Body of pancreas (tissue), 4 donors: ENCODE results near the gene KCNIP4. TPM values are rescaled to one million over a fixed set of nuclear protein-coding genes. Genes with fewer than 3 reads are reported as not detected.

ENCODE experiments used
- ATAC-seq: fragments of 150-250 bp; one replicate; pipeline ENCODE4 v1.9.1; 2016
- DNase-seq, 4 donors: peaks; one replicate each; pipeline ENCODE4 v3.0.0-alpha.2; 2019
- H3K27ac ChIP-seq, 4 donors: fragments of 200-600 bp; sonication (generic); 1 replicate in 3 of 4; 2 replicates in 1 of 4; pipeline versions ENCODE4 v1.5.1 to v1.6.1; 2016 to 2019; ENCODE audit warnings: mild to moderate bottlenecking in 1 of 4, mixed read lengths in 1 of 4, moderate library complexity in 1 of 4
- H3K27me3 ChIP-seq, 2 donors: fragments of 200-600 bp; sonication (generic); one replicate each; pipeline ENCODE4 v1.6.0; 2016; ENCODE audit warnings: mild to moderate bottlenecking in 1 of 2
- H3K36me3 ChIP-seq, 2 donors: fragments of 200-600 bp; sonication (generic); replicated peaks in 1 of 2; 2 replicates each; pipeline ENCODE4 v1.5.1; 2016; ENCODE audit warnings: low read depth in 2 of 2; ENCODE audit not compliant: insufficient read depth in 1 of 2
- H3K4me1 ChIP-seq: fragments of 200-600 bp; sonication (generic); one replicate; pipeline ENCODE4 v1.6.0; 2016
- H3K4me3 ChIP-seq, 2 donors: fragments of 200-600 bp; sonication (generic); 1 replicate in 1 of 2; 2 replicates in 1 of 2; pipeline ENCODE4 v1.5.1; 2016 to 2019
- H3K9me3 ChIP-seq, 3 donors: fragments of 200-600 bp; sonication (generic); 1 replicate in 2 of 3; 2 replicates in 1 of 3; pipeline ENCODE4 v1.5.1; 2016
- CTCF ChIP-seq, 7 experiments: fragments of 450-650 bp in 4 of 7; fragments of 200-600 bp in 3 of 7; sonication (generic) in 3 of 7; IDR thresholded peaks; one replicate each; pipeline ENCODE4 v1.5.1; 2016 to 2019; ENCODE audit warnings: antibody characterized with exemption in 7 of 7
- POLR2A ChIP-seq, 3 donors: fragments of 450-650 bp; IDR thresholded peaks; one replicate each; pipeline ENCODE4 v1.6.1; 2016; ENCODE audit warnings: antibody characterized with exemption in 3 of 3, mild to moderate bottlenecking in 2 of 3
- WGBS, 2 donors: methylation state at CpG; one replicate each; pipeline ENCODE4 v1.1.5; 2017; 5-methylcytosine and 5-hydroxymethylcytosine counted together
- intact Hi-C: fragments of 100-400 bp; cut with DNase I; formaldehyde crosslinking; loops from one replicate; pipeline ENCODE4 v1.15.1; 2023
- total RNA-seq, 2 donors: library from RNA; depleted of rRNA; stranded (reverse); fragments of >200 nt; gene quantifications; one replicate each; pipeline ENCODE4 v1.1.0, GENCODE V29; 2016

Gene KCNIP4
- total RNA-seq, 2 donors from 2014 or later, result not detected

GRCh38 chr4:21198683-21199082 is 749.9 kb downstream of the KCNIP4 start:
- WGBS, 2 donors, result 84 to 93% methylated on average over 4 of the region's 4 CpGs
- intact Hi-C loops, result no loop called here
- TF ChIP-seq POLR2A (IDR thresholded peaks at IDR 0.05) (no peak), CTCF (IDR thresholded peaks at IDR 0.05) (no peak)
- DNase-seq (no peak), ATAC-seq (no peak)
- no peak overlapping the region for H3K4me3 ChIP-seq
- H3K27me3 ChIP-seq, result no peaks in the 10 kb centered on the region
- no peak overlapping the region for H3K27ac ChIP-seq
- no peaks in the 10 kb centered on the region for H3K4me1 ChIP-seq
- no peaks in the 10 kb centered on the region for H3K36me3 ChIP-seq
- H3K9me3 ChIP-seq, result no peaks in the 10 kb centered on the region

GRCh38 chr4:21195682-21196081 is 752.9 kb downstream of the KCNIP4 start:
- Histone ChIP-seq H3K27ac (no peak overlapping the region), H3K27me3 (no peaks in the 10 kb centered on the region), H3K36me3 (no peaks in the 10 kb centered on the region), H3K4me3 (no peak overlapping the region), H3K4me1 (no peaks in the 10 kb centered on the region), H3K9me3 (no peaks in the 10 kb centered on the region)
- DNase-seq, result no peak
- intact Hi-C loops, result no loop called here
- no peak for TF ChIP-seq POLR2A (IDR thresholded peaks at IDR 0.05)
- no peak for TF ChIP-seq CTCF (IDR thresholded peaks at IDR 0.05)
- WGBS, 2 donors, result 76 to 80% methylated on average over 6 of the region's 6 CpGs
- ATAC-seq, result no peak

DNA sequence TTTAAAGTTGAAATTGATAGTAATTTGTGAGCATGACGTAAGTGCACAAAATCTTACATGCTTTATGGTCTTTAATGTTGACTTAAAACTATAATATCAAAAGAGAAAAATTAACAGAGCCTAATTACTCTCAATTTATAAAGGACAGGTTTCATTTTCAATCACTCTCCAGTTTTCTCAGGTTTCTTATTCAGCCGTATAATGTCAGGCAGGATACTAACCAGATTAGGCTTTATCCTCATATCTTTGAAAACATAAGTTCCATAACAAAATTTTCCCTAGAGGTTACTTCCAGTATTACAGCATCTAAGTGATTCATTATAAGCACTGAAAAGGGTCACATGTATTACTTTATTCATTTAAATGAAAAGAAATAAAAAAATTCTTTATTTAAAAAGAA is 756.2 kb downstream of the KCNIP4 start:
- 81 to 88% methylated on average over 2 of the region's 2 CpGs for WGBS, 2 donors
- Histone ChIP-seq H3K4me1 (no peaks in the 10 kb centered on the region), H3K36me3 (no peaks in the 10 kb centered on the region), H3K9me3 (no peaks in the 10 kb centered on the region), H3K27ac (no peak overlapping the region), H3K27me3 (no peaks in the 10 kb centered on the region), H3K4me3 (no peak overlapping the region)
- no peak for TF ChIP-seq CTCF (IDR thresholded peaks at IDR 0.05)
- TF ChIP-seq POLR2A (IDR thresholded peaks at IDR 0.05), result no peak
- ATAC-seq, result no peak
- intact Hi-C loops, result no loop called here
- no peak for DNase-seq

DNA sequence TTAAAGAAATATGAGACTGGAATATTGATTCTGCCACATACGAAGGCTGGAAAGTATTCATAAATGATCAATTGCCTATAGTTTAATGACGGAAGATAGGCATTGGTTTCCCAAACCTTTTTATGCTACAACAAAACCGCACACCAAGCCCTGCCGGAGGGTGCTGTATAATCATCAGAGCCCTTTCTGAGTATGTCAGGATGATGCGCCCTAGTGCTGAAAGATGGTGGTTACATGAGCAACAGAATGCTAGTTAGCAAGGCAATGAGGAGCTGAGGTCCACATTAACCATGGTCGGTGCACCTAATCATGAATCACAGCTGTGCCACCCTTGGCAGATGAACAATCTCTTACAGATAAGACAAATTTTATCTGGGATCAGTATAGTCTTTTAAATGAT is 757.3 kb downstream of the KCNIP4 start:
- Histone ChIP-seq H3K4me3 (no peak overlapping the region), H3K9me3 (no peaks in the 10 kb centered on the region), H3K4me1 (no peaks in the 10 kb centered on the region), H3K36me3 (no peaks in the 10 kb centered on the region), H3K27me3 (no peaks in the 10 kb centered on the region), H3K27ac (no peak overlapping the region)
- DNase-seq (no peak), ATAC-seq (no peak)
- intact Hi-C loops, result no loop called here
- 63 to 64% methylated on average over 6 of the region's 6 CpGs for WGBS, 2 donors
- TF ChIP-seq CTCF (IDR thresholded peaks at IDR 0.05), result no peak
- no peak for TF ChIP-seq POLR2A (IDR thresholded peaks at IDR 0.05)

DNA sequence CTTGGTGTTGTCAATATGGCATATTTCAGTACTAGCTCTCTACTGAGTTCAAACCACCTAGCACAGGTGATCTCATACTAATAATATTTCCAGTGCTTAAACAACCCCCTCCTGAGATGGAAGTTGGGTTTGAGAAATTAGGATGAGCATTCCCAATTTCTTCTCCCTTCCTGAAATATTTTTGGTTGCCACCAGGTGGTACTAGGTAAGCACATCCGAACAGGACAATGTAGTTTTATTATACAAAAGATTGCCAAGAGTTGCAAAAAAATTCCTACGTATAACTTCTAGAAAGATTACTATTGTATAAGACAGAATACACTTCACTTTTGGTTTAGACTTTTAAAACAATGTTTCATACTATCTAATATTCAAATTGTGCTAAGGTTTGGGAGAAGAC is 763.8 kb downstream of the KCNIP4 start:
- ATAC-seq, result no peak
- peak in 2 of 7 experiments; percentile 16 to 25 for TF ChIP-seq CTCF (IDR thresholded peaks at IDR 0.05)
- no peak for TF ChIP-seq POLR2A (IDR thresholded peaks at IDR 0.05)
- intact Hi-C loops, result no loop called here

More for the DNA sequence above, 763.8 kb downstream of the KCNIP4 start:
- no peaks in the 10 kb centered on the region for H3K27me3 ChIP-seq
- H3K4me3 ChIP-seq, result no peak overlapping the region
- 27 to 34% methylated on average over 2 of the region's 2 CpGs for WGBS, 2 donors
- H3K9me3 ChIP-seq, result no peaks in the 10 kb centered on the region
- H3K36me3 ChIP-seq, result no peaks in the 10 kb centered on the region
- H3K27ac ChIP-seq, result no peak overlapping the region
- H3K4me1 ChIP-seq, result no peaks in the 10 kb centered on the region
- no peak for DNase-seq
